Stimulated activated naive CD4-positive, alpha-beta T cell (primary cell): Measurements from ENCODE around the gene TM2D1.
A peak's percentile ranks its signal among the peaks of the same experiment; 100 is the strongest.
"Not testable (repeated sequence)": the region's sequence is repeated elsewhere in the genome, so short reads cannot be mapped to it uniquely, and the experiment has no call there.

ENCODE experiments used
- DNase-seq, 6 experiments: peaks; one replicate each; lab custom pipeline; 2025; lab: John Stamatoyannopoulos, UW

The TM2D1 gene

DNA sequence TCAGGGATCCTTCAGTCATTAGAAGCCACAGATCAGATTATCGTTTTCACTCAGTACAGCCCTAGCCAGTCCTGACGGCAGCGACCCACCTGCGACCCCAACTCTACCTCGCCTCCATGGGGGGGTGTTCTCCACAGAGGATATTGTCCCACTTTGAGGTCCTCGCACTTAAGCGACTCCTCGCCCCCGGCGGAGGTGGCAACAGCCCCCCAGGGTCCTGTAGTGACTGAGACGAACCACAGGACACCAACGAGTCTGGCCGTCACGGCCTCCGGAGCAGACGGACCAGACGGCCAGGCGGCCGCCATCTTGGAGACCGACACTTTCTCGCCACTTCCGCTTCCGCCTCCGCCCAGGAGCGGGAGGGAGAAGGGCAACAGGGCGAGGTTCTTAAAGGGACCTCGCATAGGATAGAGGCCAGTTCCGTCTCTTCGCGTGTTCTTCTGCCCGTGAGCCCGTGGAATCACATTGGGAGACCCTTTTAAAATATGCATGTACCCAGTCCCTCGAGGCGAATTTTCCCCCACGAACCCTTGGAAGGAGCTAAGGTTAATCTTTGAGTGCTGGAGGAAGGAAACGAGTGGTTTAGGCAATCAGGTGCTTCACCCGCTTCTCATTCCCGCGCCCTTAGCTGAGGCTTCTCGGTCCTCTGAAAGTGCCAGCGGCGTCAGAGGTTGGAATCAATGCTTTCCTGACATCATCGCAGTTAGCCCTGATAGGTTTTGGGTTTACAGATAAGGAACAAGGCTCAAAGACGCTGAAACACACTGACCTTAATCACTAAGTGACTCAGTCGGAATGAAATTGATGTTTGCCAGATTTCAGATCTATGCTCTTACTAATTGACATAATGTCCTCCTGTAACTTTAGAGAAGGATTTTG, at the start of gene TM2D1:
Gene TM2D1, minus strand, starts transcription at position 329 of the 882 bp plus-strand sequence. Its CDS starts 21 bp downstream, at position 308.
- peak; percentile 69 to 86 (median 74) for DNase-seq

- no peak for DNase-seq
These were observed 45.2 kb upstream of the TM2D1 start for GRCh38 chr1:61770131-61770530.

- no peak for DNase-seq
These were observed 33.0 kb upstream of the TM2D1 start for GRCh38 chr1:61757950-61758349.

GRCh38 chr1:61756773-61757172, 31.8 kb upstream of the TM2D1 start:
- DNase-seq, result no peak

DNA sequence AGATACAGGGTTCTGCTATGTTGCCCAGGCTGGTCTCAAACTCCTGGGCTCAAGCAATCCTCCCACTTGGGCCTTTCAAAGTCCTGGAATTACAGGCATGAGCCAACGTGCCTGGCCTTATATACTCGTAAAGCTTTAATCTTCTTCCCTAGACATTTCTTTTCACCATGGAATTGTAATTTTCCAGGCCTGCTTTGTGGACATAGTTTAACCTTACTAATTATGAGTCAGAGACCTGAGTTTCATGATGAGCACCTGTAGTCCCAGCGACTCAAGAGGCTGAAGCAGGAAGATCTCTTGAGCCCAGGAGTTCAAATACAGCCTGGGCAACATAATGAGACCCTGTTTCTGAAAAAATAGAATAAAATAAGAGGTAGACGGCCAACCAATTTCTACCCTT, 29.6 kb upstream of the TM2D1 start:
- DNase-seq, result no peak

DNA sequence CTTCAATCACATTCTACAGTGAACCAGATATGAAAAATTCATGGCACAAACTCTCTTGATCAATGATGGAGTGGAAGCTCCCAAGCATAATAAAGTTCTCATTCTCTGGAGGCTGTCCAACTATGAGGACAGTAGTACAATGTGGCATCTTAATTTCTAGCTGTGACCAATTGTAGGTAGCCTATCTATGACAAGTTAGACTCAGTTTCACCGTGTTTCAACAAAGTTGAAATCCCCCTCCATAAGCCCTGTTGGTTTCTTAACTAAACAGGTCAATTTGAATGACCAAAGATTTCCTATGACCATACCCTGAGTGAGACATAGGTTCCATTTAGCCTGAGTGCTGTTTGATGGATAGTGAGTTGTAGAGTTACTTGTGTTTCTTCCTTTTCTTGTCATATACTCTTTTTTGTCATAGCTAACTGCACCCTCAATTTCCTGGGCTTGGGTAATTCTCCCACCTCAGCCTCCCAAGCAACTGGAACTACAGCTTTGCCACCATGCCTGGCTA, 29.1 kb upstream of the TM2D1 start:
- DNase-seq, result no peak

- no peak for DNase-seq
These were observed 28.0 kb upstream of the TM2D1 start for GRCh38 chr1:61752921-61753389.

DNA sequence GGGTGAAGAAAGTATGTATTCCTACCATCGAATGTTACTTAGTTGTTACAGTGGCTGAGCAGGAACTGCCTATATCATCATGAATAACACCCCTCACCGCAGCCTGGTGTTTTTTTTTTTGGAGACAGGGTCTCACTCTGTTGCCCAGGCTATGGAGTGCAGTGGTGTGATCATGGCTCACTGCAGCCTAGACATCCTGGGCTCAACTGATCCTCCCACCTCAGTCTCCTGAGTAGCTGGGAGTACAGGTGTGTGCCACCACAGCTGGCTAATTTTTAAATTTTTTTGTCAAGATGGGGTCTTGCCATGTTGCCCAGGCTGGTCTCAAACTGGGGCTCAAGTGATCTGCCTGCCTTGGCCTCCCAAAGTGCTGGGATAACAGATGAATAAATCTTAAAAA, 24.6 kb upstream of the TM2D1 start:
- DNase-seq, result no peak

GRCh38 chr1:61748566-61748965, 23.6 kb upstream of the TM2D1 start:
- DNase-seq, result no peak

- DNase-seq, result no peak
These were observed 21.9 kb upstream of the TM2D1 start for GRCh38 chr1:61746813-61747212.

- no peak for DNase-seq
These were observed 19.0 kb upstream of the TM2D1 start for GRCh38 chr1:61743716-61744580.

GRCh38 chr1:61743431-61743705, 18.4 kb upstream of the TM2D1 start:
- DNase-seq, result peak in 1 of 6 experiments; percentile 6

DNA sequence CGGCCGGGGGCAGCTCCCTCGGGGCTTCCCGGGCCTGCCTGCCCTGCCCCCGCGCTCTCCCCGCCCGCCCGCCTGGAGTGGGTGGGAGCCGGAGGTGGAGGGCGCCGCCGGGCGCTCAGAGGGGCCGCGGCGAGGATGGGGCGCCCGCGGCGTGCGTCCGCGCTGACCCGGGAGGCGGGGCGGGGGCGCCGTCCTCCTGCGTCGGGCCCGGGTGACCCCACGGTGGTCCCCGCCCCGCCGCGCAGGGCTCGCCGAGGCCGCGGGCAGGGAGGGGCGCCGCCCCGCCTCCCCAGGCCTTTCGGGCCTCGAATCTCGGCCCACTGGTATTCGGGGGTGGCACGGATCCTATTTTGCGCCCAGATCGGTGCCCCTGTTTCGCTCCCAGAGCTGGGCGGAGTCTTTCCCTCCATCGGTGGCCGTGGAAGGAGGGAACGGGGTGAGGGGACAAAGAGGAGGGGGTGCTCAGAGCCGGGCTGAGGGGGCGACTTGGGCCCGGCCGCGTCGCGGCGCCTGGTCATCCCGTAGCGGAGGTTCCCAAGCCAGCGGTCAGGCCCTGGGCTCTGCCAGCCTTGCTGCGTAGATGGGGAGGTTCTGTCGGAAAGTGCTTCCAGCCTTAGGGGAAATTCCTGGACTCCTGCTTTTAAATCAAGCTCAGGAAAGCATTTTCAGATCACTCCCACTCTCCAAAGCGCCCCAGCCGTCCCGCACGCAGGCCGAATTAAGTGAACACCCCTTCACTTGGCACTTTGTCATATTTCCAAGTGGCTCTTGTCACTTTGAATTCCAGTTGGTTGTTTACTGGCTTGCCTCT, 17.9 kb upstream of the TM2D1 start:
- peak in 1 of 6 experiments; percentile 27 for DNase-seq

DNA sequence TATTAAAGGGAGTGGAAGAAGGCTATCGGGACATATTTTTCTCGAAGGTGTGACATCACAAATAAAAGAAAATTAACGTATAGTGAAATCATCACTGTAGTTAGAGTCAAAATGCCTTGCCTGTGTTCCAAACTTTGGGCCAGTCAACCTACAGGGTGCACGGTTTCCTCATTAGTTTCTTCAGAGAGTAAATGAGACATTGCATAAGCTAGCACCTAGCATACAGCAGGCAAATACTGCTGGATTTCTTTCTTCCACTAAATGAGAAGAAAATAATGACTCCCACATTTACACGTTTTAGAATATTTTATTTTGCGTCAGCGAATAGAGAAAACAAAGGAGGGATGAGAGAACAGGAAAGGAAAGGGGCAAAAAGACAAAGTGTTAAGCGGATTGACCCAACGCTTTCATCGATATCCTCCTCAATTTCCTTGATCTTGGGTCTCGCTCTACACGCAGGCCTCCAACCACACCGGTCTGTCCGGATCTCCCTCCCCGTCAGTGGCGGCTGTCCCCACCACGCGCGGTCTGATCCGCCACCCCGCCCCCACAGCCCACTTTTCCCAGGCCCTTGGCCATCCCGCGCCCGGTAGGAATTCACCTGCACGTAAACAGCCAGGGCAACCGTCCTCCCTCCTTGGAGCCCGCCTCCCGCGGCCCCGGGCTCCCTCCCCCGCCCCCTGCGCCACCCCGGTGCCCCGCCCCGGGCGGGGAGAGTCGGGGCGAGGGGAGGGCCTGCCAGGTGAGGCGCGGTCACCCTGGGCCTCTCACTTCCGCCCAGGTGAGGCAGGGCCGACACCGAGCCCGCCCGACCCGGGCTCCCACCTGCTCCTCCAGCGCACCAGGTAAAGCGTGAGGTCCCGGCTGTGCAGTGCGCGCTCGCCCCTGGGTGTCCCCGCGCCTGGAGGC, 17.0 kb upstream of the TM2D1 start, which contains the start of gene PATJ:
Gene PATJ, plus strand, starts transcription at position 770 of the 909 bp plus-strand sequence. CDS start 20,413 bp downstream, outside the sequence.
- DNase-seq, result peak; percentile 43 to 73 (median 64)

GRCh38 chr1:61740751-61741700, 16.1 kb upstream of the TM2D1 start:
- no peak for DNase-seq

DNA sequence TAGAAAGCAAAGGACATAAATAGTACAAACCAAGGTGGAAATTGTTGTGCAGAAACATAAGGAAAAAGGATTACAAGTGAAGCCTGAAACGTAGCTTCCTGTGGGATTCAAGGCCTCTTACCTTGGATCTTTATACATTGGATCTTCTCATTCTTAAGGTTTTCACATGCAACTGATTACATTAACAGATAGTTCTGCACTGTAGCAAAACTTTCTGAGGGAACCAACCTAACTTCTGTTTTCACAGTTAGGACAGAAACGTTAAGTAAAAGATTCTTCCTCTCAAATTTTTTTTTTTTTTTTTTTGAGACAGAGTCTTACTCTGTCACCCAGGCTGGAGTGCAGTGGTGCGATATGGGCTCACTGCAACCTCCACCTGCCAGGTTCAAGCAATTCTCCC, 7.8 kb upstream of the TM2D1 start:
- DNase-seq, result no peak

GRCh38 chr1:61730679-61731078, 5.7 kb upstream of the TM2D1 start:
- DNase-seq, result not testable (repeated sequence)

DNA sequence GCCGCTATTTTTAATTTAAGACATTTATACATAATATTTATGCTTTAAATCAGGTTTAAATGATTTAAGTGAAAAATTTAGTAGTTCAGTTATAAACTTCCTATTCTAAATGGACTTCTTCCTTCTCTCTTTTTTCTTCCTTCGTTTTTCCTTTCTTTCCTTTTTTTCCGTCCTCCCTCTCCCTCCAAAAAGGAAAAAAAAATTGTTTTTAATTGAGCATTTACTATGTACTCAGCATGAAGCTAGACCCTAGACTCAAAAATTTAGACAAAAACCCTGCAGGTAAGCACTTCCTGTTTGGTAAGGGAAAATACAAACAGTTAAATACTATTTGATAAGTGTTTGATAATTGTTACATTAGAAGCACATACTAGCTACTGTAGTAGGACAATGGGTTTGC, 2.6 kb upstream of the TM2D1 start:
- DNase-seq, result no peak

DNA sequence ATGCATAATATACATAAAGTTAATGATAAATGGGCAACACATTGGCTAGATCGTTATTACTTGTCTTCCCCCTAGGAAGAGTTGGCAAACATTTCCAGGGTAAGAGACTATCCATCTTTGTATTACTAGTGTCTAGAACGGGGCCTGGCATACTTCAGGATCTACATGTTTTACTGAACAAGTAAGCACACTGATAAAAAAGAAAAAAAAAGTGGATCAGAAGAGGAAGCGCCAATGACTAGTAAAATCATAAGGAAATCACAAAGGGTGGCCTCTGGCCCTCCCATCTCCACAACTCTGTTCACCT, 482 bp downstream of the TM2D1 start:
- DNase-seq, result no peak
